Measurements from ENCODE around the gene ZNF783.

ZNF783 gene

DNA sequence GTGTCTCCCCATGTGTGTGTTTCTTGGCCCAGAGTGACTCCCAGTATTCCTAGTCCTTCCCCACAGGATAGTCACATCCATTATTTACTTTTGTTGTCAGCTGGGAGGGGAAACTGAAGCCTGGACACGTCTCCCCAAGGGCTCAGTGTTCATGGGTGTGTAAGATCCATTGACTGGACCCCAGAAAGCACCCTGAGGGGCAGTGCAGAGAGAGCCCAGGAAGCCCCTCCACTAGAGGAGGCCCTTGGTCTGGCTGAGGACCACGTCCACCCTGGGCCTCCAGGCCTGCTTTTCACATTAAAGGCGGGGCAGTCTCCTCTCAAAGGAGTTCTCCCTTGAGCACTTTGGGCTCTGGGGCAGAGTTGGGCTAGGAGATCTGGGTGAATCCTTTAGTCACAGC lies 21.3 kb downstream of the ZNF783 start:
- DNase-seq = no peak

DNA sequence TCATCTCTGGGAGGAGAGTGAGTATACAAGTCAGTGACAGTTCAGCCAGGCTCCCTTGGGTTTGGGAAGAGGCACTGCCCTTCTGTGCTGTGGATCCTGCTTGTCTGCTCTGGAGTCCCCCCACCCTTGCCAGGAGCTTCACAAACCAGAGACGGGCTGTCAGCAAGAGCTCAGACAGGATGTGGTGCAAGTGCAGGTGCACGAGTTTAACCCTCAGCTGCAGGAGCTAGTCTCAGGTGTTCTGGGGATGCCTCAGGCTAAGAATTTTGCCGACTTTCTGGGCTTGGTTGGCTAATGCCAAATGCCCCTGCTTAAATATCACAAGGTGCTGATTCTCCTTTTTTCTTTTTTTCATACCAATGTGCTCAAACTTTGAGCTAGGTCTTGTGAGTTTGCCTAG lies 22.3 kb downstream of the ZNF783 start:
- DNase-seq = peak; percentile 34

DNA sequence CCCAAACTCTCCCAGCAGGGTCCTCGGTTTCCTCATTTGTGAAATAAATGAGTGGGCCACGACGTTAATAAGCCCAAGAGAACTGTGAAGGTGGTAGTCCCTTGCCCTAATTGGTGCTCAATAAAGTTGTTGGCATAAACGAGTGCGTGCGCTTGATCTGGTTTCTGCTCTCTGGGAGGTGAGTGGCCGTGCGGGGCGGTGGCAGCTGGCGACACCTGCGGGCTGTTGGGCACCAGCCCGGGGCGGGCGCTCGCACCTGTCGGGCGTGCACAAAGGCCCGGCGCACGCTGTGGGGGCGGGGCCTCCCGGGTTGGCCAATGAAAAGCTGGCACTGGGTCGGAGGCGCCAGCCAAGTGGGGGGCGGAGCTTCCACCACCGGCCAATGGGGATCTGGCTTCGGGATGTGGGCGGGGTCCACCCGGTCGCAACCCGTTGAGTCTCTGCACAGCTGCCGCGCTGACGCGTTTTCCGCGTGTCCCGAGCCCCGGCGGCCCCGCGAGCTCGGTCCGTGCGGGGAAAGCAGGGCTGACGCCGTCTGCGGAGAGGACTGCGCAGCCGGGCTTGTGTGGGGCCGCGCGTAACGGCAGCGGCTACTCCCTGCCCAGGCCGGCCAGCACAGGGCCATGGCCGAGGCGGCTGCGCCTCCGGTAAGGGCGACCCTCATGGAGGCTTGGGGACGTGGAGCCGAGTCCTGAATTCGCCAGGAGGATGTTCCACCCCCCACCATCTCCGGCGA lies 23.0 kb downstream of the ZNF783 start:
- DNase-seq = peak; percentile 97

DNA sequence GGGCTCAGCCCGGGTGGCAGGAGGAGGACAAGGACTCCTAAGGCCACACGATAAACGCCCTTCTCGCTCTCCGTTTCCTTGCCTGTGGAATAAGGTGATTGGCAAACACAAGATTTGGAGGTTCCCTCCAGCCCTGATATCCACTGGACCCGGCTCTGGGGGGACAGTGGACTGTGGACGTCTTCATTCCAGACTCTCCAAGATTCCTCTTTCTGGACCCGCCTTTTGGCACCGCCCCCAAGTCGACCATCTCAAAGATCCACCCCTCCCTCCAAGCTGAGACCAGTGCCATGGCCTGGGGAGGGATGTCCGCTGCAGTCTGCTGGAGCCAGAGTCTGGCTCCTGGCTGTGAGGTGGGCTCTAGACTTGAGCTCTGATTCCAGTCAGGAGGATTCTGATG lies 23.6 kb downstream of the ZNF783 start:
- DNase-seq = peak; percentile 56

DNA sequence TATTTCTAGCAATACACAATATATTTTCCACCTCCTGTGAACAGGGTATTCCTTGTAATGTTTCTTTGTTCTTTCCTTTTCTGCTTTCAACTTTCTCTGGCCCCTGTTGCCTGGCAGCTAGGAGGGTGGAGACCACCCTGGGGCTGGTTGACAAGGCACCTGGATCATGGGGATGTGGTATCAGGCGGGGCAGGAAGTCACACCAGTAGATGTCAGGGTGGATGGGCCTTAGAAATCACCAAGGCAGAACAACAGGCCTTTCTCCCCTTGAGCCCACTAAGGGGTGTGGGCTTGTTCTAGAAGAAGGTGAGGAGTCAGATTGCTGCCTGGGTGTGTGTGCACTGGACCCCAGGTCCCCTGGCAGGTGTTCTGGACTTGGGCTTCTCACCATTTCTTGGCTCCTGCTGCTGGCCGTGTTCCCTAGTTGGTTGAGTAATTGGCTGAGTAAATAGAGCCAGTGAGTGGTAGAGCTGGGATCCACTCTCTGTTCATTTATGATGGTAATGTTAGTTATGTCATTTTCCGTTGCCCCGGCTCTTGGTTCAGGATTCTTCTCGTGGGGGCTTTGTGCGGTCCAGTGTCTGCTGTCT lies 24.9 kb downstream of the ZNF783 start:
- peak; percentile 12 for DNase-seq

DNA sequence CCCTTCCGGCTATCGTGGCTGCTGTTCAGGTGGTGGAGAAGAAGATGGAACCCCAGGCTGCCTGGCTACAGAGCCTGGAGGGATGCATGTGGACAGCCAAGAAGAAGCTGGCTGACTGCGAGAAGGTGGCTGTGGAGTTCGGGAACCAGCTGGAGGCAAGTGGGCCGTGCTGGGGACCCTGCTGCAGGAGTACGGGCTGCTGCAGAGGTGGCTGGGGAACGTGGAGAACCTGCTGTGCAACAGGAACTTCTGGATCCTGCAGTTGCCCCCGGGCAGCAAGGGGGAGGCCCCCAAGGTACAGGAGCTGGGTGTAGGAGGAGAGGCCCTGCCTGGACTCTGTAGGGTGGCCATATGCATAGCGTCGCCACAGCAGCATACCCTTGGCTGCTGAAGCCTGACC lies 25.6 kb downstream of the ZNF783 start:
- no peak for DNase-seq

DNA sequence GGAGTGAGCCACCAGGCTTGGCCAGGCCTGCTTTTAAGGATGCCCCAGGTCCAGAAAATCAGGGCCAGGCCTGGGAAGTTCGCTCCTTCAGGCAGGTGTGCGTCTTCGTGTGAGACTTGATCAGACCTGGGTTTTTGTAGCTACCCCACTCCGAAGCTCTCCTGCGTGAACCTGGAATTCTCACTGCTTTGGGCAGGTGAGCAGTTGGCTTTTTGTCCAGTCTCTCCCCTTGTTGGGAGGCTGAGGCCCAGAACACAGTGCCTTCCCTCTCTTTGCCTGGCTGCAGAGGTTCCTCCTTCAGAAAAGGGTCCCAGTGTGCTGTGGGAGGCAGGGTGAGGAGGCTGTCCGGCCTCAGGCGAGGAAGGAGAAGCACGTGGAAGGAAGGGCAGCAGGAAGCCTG lies 27.3 kb downstream of the ZNF783 start:
- no peak for DNase-seq

DNA sequence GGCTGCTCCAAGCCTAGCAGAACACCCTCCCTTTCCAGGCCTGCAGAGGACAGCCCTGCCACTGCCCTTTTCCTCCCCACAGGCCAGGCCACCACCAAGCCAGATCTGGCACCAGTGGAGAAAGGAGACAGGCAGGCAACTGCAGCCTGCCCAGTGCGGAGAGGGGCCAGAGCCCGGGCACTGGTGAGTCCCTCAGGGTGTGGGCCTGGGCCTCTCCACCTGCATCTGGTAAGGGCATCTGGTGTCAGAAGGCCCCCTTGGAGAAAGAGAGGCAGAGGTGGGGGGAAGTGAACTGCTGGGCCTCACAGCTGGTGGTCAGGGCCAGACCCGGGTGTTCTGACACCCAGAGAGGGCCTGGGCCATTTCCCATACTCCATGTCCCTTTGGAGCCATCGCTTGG lies 27.9 kb downstream of the ZNF783 start:
- DNase-seq = no peak

DNA sequence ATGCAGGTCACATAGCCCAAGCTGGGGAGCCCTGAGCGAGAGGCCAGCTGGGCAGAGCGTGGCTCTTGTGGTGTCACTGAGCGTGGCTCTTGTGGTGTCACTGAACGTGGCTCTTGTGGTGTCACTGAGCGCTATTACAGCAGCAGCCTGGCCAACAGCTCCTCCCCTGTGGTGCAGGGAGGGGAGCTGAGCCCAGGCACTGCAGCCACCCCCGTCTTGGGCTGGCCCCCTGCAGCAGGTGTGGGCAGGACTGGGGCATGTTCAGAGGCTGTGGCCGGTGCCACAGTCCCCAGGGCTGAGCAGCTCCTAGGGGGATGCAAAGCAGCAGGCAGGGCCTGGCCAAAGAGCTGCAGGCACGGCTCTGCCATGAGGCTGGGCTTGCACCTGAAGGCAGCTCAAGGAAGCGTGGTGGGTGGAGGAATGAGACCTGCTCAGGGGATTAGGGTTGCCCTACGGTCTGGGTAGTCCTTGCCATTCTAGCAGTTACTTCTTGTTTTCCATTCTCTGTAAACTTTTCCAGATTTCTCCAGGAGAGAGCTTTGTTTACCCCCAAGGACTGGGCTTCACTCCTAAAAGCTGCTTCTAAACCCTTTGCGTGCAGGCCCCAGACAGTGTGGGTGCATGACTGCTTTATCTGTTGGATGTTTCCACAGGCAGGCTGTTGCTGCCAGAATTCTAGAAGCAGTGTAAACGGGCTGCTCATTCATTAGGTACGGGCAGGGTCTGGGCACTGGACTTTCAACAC lies 29.2 kb downstream of the ZNF783 start:
- no peak for DNase-seq

DNA sequence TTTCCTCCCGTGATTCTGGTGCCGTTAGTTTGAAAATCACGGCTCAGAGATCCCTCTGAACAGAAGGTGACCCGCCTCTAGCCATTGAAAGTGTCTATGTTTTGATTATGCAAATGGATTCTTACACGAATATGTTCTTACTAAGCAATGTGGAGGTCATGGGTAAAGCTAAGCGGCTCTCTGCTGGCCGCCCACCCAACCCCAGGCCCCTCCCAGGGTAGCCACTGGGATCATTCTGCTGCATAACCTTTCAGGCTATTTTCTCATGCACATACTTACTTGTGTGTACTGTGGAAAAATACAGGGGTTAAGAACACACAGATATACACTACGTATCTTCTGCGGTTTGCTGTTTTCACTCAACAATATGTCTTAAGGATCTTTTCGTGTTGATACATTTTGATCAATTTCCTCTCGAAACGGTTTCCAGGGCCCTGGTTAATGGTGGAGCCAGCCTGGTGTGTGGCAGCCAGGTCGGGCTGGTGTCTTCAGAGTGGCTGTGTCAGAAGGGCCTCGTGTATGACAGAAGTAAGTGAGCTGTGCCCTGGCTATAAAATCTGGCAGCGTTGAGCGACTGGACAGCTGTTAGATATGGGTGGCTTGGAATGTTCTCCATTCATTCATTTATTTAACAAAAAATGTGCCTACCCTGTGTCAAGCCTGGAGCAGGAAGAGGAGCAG lies 29.9 kb downstream of the ZNF783 start:
- no peak for DNase-seq

DNA sequence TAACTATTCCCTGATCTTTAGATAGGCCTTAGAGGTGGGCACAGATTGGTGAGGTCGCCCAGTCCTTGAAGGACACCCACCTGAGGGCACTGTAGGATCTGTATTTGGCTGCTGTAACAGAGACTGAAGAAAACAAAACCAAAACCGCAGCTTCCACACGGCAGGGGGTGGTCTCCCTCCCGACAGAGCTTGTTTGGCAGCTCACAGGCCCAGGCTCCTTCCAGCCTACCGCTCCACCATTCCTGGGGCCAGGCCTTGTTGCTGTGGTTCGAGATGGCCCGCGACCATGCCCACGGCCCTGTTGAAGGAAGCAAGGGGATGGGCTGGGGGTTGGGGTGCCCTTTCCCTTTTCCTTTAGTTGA lies 30.4 kb downstream of the ZNF783 start:
- no peak for DNase-seq

DNA sequence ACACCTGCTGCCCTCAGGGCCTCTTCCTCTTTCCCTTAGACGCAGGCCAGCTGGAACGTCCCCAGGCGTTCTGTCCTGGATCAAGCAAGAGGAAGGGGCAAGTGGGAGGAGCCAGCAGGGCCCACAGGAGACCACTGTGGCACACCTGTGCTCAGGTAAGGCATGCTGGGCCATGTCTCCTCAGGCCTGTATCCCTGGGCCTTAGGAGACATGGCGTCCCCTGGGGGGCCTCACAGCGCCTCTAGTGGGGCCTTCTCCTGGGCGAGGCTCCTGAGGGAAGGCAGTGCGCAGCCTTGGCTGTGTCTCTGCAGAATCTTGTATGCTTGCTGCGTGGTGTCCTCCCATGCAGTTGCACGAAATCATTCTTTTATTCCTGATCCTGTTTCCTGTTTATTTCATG lies 31.3 kb downstream of the ZNF783 start:
- DNase-seq = no peak

DNA sequence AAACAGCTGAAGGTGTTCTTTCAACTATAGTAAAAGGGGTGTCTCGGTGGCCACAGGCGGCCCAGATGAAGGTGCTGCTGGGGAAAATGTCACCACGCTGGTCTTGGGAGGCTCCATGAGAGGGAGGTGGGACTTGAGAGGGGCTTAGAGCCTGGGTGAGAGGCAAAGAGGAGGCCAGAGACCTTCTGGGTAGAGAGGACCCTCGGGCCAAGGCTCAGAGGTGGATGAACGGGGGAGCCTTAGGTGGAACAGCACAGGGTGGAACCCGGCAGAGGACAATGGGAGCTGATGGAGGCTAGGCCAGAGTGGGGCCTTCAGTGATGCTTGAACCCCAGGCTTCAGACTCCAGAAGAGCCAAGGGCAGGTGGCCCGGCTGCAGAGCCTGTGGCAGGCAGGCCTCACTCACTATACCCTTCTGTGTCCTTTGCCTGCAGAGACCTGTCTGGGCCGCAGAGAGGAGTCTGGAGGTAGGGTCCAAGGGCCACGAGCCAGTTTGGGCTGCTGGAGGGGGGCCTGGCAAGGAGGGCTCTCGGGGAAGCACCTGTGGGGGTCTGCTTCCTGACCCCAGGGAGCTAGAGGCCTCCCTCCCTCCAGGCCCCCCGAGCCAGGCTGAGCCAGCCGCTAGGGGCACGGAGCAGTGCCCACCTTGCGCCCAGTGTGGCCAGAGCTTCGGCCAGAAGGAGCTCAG lies 32.1 kb downstream of the ZNF783 start:
- DNase-seq = no peak

DNA sequence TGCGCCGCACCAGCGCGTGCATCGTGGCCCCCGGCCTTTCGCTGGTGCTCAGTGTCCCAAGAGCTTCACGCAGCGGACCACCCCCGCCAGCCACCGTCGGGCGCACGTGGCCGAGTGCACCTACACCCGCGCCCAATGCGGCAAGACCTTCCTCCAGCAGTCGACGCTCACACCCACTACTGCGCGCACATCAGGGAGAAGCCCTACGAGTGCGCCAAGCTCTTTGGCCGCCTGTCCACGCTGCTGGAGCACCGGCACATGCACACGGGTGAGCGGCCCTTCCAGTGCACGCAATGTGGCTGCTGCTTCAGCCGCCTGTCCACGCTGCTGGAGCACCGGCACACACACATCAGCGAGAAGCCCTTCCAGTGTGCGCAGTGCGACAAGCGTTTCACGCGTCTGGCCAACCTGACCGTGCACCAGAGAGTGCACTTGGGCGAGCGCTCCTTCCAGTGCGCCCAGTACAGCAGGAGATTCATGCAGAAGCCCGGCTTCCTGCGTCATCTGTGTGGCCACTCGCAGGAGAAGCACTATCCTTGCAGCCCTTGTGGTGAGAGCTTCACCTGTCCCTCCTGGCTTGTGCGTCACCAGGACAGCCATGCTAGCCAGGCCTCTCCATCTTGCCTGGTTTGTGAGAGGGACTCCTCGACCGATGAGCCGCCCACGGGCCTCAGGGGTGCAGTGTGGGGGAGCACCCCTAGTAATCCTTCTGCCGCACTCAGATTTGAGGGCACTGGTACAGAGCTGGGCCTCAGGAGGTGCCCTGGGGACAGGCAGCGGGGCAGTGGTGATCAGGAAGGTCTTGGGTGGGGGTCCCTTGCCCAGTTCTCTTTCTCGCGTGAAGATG lies 32.9 kb downstream of the ZNF783 start:
- DNase-seq = no peak

DNA sequence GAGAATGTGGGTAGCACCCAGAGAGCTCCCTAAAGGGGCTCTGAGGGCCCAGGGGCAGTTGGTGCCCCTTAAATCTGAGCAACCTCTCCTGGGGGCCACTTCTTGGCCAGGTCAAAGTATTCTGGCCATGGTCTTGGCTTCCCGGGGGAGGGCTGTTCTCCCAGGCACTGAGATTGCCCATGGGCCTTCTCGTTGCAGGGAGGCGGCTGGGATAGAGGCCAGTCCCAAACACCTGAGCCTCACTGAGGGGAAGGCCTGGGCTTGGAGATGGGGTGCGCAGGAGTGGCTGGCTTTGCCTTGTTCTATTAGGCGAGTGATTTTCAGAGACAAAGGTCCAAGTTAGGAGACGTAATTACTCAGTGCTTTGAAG lies 33.5 kb downstream of the ZNF783 start:
- DNase-seq = no peak

DNA sequence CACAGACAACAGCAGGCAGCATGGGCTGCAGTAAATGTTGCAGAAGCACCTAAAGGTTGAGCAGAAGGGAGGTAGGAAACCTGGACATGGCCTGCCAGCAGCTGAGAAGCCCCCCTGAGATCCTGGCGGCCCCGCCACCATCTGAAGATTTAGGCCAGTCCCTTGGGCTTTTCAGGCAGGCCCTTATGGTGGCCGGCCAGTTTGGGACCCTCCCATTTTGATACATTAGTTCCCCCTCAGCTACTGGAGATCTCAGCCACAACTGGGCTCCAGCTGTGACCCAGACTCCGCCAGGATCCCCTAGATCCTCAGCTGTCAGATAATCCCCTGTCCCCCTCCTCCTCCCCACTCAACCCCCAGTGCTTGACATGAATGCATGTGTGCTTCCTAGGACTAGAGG lies 34.4 kb downstream of the ZNF783 start:
- DNase-seq = no peak

DNA sequence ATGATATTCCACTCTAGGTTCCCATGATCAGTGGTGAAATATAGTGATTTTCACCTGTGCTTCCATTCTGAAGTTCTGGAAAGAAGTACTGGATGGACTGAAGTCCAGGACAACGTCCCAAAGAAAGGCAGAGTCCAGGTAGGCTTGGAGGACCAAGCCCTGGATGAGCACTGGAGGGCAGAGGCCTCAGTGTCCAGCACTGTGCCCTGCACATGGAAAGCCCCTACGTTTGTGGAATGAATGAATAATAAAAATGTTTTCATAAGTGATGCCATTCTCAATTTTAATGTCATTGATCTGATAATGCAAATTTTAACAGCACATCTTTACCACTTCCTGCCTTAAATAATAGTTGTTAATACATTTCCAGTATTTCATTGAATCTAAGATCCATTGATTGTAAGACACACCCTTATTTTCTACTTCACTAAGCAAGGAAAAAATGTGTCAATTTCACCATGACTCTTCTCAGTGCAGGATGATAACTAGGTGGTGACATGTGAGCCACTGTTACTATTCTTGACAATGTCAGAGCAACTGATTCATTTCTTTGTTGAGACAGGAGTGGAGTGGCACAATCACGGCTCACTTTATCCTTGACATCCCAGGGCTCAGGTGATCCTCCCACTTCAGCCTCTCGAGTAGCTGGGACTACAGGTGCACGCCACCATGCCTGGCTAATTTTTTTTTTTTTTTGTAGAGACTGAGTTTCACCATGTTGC lies 35.2 kb downstream of the ZNF783 start:
- DNase-seq = no peak

DNA sequence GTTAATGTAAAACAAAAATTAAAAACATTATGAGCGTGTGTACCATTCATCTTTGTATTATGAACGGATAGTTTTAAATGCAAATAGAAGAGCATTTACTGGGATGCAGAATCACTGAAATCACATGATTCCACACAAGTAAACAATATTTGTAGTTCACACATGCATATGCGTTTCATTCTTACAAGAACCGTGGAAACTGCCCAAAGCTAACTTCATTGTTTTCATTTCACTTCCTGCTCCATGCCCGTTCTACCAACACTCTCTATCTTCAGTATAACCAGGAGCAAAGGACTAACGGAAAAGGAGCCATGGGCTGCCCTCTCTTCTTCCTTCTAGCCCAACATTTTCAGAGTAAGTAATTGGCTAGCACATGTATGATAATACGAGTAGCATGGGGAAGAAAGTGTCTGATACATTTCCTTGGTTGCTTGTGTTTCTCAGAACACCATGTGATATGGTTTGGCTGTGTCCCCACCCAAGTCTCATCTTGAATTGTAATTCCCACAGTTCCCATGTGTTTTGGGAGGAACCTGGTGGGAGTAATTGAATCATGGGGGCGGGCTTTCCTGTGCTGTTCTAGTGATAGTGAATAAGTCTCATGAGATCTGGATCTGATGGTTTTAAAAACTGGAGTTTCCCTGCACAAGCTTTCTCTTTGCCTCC lies 38.8 kb downstream of the ZNF783 start:
- no peak for DNase-seq

DNA sequence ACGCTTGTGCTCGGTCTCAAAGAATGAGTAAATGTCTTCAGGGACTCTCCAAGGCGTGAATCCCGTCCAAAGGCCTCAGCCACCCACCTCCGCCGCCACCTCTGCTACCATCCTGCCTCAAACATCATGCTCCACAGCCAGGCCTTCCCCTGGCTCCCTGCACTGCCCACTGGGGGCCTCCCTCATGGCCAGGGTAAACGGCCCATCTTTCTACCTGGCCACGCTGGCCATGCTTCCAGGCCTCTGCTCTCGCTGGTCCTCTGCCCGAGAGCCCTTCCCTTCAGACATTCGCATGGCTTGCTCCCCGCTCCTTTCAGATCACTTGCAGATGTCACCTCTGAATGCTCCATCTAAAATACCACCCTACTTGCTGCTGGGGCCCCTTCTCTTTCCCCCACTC lies 40.2 kb downstream of the ZNF783 start:
- DNase-seq = no peak

DNA sequence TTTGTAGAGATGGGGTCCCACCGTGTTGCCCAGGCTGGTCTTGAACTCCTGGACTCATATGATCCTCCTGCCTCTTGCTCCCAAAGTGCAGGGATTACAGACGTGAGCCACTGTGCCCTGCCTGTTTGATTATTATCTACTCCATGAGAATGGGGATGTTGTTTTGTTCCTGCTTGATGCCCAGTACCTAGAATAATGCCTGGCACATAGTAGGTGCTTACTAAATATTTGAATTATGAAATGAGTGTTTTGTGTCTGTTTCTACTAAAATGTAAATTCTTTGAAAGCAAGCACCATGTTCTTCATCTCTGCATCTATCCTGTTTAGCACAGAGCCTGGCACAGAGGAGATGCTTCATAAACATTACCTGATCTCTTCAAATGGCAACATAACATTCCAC lies 40.9 kb downstream of the ZNF783 start:
- DNase-seq = no peak

DNA sequence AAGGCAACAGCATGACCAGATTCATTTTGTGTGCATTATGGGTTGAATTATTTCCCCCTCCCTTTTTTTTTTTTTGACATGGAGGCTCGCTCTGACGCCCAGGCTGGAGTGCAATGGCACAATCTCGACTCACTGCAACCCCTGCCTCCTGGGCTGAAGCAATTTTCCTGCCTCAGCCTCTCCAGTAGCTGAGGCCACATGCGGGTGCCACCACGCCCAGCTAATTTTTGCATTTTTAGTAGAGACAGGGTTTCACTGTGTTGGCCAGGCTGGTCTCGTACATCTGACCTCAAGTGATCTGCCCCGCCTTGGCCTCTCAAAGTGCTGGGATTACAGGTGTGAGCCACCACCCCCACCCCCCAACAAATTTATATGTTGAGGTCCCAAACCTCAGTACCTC lies 42.0 kb downstream of the ZNF783 start:
- no peak for DNase-seq

Data from NCI-H146 (cell line).